Right lobe of liver (tissue), 4 donors: ENCODE data around the gene SPOCK1.

Experiments
- POLR2A ChIP-seq: fragments of 450-650 bp; IDR thresholded peaks from one replicate; pipeline ENCODE4 v1.6.1; 2017; ENCODE audit warnings: antibody characterized with exemption, mild to moderate bottlenecking
- TF ChIP-seq, protein P1 (sequence below), 4 donors: fragments of 200-600 bp in 3 of 4; fragments of 450-650 bp in 1 of 4; IDR thresholded peaks; one replicate each; pipeline versions ENCODE4 v1.5.1 to v1.8.0; 2016 to 2022; ENCODE audit warnings: antibody characterized with exemption in 4 of 4, mild to moderate bottlenecking in 2 of 4
- donor health status: DM: no; HTN: no; CAD: no.
- donor health status: DM: no; HTN: no; CAD: no.
- donor health status: DM: no; HTN: yes; CAD: no.

DNA sequence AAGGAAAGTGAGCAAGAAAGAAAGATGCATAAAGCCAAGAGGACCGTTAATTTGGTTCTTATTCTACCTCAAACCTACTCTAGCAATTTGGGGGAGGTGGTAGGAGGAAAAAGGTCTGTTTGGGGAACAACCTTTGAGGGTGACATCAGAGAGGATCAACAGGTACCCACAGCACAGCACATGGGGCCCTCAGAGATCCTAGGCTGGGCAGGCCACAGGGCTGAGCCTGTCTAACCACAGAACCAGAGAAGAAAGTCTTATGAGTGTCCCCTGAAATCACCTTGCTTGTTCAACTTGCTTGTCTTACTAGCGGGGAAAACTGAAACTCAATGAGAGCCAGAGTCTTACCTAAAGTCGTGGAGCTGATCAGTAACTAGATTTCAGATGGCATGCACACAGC, 385.2 kb downstream of the SPOCK1 start:
- TF ChIP-seq, protein P1, sequence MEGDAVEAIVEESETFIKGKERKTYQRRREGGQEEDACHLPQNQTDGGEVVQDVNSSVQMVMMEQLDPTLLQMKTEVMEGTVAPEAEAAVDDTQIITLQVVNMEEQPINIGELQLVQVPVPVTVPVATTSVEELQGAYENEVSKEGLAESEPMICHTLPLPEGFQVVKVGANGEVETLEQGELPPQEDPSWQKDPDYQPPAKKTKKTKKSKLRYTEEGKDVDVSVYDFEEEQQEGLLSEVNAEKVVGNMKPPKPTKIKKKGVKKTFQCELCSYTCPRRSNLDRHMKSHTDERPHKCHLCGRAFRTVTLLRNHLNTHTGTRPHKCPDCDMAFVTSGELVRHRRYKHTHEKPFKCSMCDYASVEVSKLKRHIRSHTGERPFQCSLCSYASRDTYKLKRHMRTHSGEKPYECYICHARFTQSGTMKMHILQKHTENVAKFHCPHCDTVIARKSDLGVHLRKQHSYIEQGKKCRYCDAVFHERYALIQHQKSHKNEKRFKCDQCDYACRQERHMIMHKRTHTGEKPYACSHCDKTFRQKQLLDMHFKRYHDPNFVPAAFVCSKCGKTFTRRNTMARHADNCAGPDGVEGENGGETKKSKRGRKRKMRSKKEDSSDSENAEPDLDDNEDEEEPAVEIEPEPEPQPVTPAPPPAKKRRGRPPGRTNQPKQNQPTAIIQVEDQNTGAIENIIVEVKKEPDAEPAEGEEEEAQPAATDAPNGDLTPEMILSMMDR (IDR thresholded peaks at IDR 0.05): no peak
- no peak for TF ChIP-seq POLR2A
